PC-3 (cell line): ENCODE measurements around the gene MSI2. TPM values are rescaled to one million over a fixed set of nuclear protein-coding genes. Genes with fewer than 3 reads are reported as not detected.
A peak's percentile ranks its signal among the peaks of the same experiment; 100 is the strongest.

ENCODE experiments used
- ATAC-seq: fragments of 200-7000 bp; cut with Tn5 transposase; 2 replicates; pipeline ENCODE4 v1.9.1; 2020; ENCODE audit warnings: mild to moderate bottlenecking, moderate library complexity
- BruUV-seq: library from RNA; stranded (reverse); fragments of 400-500 nt; replicated peaks from 2 replicates; lab custom pipeline; 2021; lab: Mats Ljungman, UMichigan
- CTCF ChIA-PET: fragments of 300-600 bp; sonication (Branson Sonifier 250); formaldehyde crosslinking; loops from one replicate; lab custom pipeline; 2022; ENCODE audit warnings: antibody characterized with exemption; lab: Charles Lee
- POLR2A ChIA-PET: fragments of 300-600 bp; sonication (Branson Sonifier 250); formaldehyde crosslinking; loops from one replicate; lab custom pipeline; 2022; ENCODE audit warnings: antibody characterized with exemption; ENCODE audit not compliant: unreplicated experiment; lab: Charles Lee
- DNase-seq: peaks from one replicate; pipeline ENCODE4 v3.0.0-alpha.2; 2015
- H2AFZ ChIP-seq: fragments of 300-600 bp; sonication (generic); 2 replicates; pipeline ENCODE4 v1.6.0; 2016; ENCODE audit warnings: antibody characterized with exemption, low read length
- H3F3A ChIP-seq: fragments of 300-600 bp; sonication (generic); one replicate; pipeline ENCODE4 v1.6.0; 2017; ENCODE audit warnings: antibody characterized with exemption, low read length, control low read depth, mild to moderate bottlenecking; ENCODE audit not compliant: unreplicated experiment
- H3K27ac ChIP-seq: fragments of 300-600 bp; sonication (generic); 2 replicates; pipeline ENCODE4 v1.5.1; 2016; ENCODE audit warnings: mild to moderate bottlenecking, low read length
- H3K27me3 ChIP-seq: fragments of 300-600 bp; sonication (generic); 2 replicates; pipeline ENCODE4 v1.6.1; 2016; ENCODE audit warnings: low read length, mixed read lengths
- H3K36me3 ChIP-seq: fragments of 300-600 bp; sonication (generic); 2 replicates; pipeline ENCODE4 v1.6.1; 2016; ENCODE audit warnings: low read depth, mixed run types, low read length, mixed read lengths
- H3K4me1 ChIP-seq: fragments of 300-600 bp; sonication (generic); 2 replicates; pipeline ENCODE4 v1.5.1; 2016; ENCODE audit warnings: low read length; ENCODE audit not compliant: insufficient read depth
- H3K4me2 ChIP-seq: fragments of 300-600 bp; sonication (generic); 2 replicates; pipeline ENCODE4 v1.6.0; 2016; ENCODE audit warnings: low read length
- H3K4me3 ChIP-seq: fragments of 300-600 bp; sonication (generic); 2 replicates; pipeline ENCODE4 v1.5.1; 2016; ENCODE audit warnings: mild to moderate bottlenecking, low read length, mixed read lengths
- H3K79me2 ChIP-seq: fragments of 300-600 bp; sonication (generic); 2 replicates; pipeline ENCODE4 v1.6.1; 2017; ENCODE audit warnings: low read length, mixed read lengths
- H3K9ac ChIP-seq: fragments of 300-600 bp; sonication (generic); 2 replicates; pipeline ENCODE4 v1.6.0; 2016; ENCODE audit warnings: mild to moderate bottlenecking, low read length
- H3K9me2 ChIP-seq: fragments of 300-600 bp; sonication (generic); replicated peaks from 2 replicates; pipeline ENCODE4 v1.6.1; 2016; ENCODE audit warnings: mixed run types, low read length, mixed read lengths
- H3K9me3 ChIP-seq: fragments of 300-600 bp; sonication (generic); 2 replicates; pipeline ENCODE4 v1.6.1; 2016; ENCODE audit warnings: low read length, mixed read lengths
- H4K20me1 ChIP-seq: fragments of 300-600 bp; sonication (generic); 2 replicates; pipeline ENCODE4 v1.6.1; 2016; ENCODE audit warnings: low read length, mixed read lengths
- EZH2 ChIP-seq: fragments of 300-600 bp; sonication (generic); IDR thresholded peaks from one replicate; pipeline ENCODE4 v1.6.1; 2017; ENCODE audit warnings: antibody characterized with exemption, mild to moderate bottlenecking, low read length; ENCODE audit not compliant: unreplicated experiment
- EZH2phosphoT487 ChIP-seq: fragments of 300-600 bp; sonication (generic); IDR thresholded peaks from 2 replicates; pipeline ENCODE4 v1.6.1; 2018; ENCODE audit warnings: mild to moderate bottlenecking, antibody characterized with exemption, low read length, borderline replicate concordance
- intact Hi-C: fragments of 100-400 bp; cut with micrococcal nuclease; formaldehyde crosslinking; loops from 2 replicates; pipeline ENCODE4 v1.9.0; 2023
- total RNA-seq: library from RNA; depleted of rRNA; stranded (reverse); fragments of >200 nt; gene quantifications from 2 replicates; pipeline ENCODE4 v1.2.3, GENCODE V29; 2014
- TF ChIP-seq, protein P1 (sequence below): fragments of 300-600 bp; sonication (generic); conservative IDR thresholded peaks from 2 replicates; pipeline ENCODE4 v1.5.1; 2017; ENCODE audit warnings: antibody characterized with exemption, low read depth, mild to moderate bottlenecking, low read length

Gene MSI2
- total RNA-seq, 1 experiment from 2014 or later: 54.7 TPM

GRCh38 chr17:57457188-57457587, 200.9 kb downstream of the MSI2 start:
- Histone ChIP-seq H3F3A (no peaks in the 10 kb centered on the region), H3K4me1 (peaks cover 11% of the 10 kb centered on the region), H4K20me1 (no peaks in the 10 kb centered on the region), H3K9me3 (no peaks in the 10 kb centered on the region), H3K9ac (no peak overlapping the region), H3K9me2 (no peaks in the 10 kb centered on the region), H3K27ac (no peak overlapping the region), H3K79me2 (no peaks in the 10 kb centered on the region), H3K27me3 (no peaks in the 10 kb centered on the region), H3K4me2 (no peak overlapping the region), H3K36me3 (no peaks in the 10 kb centered on the region), H3K4me3 (no peak overlapping the region), H2AFZ (no peak overlapping the region)
- ChIA-PET POLR2A (no interaction called here), CTCF (no interaction called here)
- DNase-seq: no peak
- intact Hi-C loops: no loop called here
- TF ChIP-seq, protein P1, sequence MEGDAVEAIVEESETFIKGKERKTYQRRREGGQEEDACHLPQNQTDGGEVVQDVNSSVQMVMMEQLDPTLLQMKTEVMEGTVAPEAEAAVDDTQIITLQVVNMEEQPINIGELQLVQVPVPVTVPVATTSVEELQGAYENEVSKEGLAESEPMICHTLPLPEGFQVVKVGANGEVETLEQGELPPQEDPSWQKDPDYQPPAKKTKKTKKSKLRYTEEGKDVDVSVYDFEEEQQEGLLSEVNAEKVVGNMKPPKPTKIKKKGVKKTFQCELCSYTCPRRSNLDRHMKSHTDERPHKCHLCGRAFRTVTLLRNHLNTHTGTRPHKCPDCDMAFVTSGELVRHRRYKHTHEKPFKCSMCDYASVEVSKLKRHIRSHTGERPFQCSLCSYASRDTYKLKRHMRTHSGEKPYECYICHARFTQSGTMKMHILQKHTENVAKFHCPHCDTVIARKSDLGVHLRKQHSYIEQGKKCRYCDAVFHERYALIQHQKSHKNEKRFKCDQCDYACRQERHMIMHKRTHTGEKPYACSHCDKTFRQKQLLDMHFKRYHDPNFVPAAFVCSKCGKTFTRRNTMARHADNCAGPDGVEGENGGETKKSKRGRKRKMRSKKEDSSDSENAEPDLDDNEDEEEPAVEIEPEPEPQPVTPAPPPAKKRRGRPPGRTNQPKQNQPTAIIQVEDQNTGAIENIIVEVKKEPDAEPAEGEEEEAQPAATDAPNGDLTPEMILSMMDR: no peak
- TF ChIP-seq EZH2: no peak
- TF ChIP-seq EZH2phosphoT487: no peak
- ATAC-seq: no peak
- no TSS peak for BruUV-seq

- ChIA-PET CTCF (no interaction called here), POLR2A (no interaction called here)
- Histone ChIP-seq H3K9me2 (no peaks in the 10 kb centered on the region), H3K4me3 (no peak overlapping the region), H3K9ac (peak overlapping the region; percentile 53), H3K4me1 (peaks cover 20% of the 10 kb centered on the region), H3K79me2 (no peaks in the 10 kb centered on the region), H4K20me1 (no peaks in the 10 kb centered on the region), H3K27me3 (no peaks in the 10 kb centered on the region), H3F3A (no peaks in the 10 kb centered on the region), H3K4me2 (peak overlapping the region; percentile 5; the same call in 1 of the 2 replicates), H2AFZ (no peak overlapping the region), H3K36me3 (no peaks in the 10 kb centered on the region), H3K9me3 (no peaks in the 10 kb centered on the region), H3K27ac (peak overlapping the region; percentile 88)
- no peak for DNase-seq
- TF ChIP-seq EZH2phosphoT487 (no peak), EZH2 (no peak)
- TF ChIP-seq, protein P1: no peak
- ATAC-seq: no peak
- intact Hi-C loops: no loop called here
- BruUV-seq: no TSS peak
Measured at GRCh38 chr17:57458718-57459285, 202.5 kb downstream of the MSI2 start.

DNA sequence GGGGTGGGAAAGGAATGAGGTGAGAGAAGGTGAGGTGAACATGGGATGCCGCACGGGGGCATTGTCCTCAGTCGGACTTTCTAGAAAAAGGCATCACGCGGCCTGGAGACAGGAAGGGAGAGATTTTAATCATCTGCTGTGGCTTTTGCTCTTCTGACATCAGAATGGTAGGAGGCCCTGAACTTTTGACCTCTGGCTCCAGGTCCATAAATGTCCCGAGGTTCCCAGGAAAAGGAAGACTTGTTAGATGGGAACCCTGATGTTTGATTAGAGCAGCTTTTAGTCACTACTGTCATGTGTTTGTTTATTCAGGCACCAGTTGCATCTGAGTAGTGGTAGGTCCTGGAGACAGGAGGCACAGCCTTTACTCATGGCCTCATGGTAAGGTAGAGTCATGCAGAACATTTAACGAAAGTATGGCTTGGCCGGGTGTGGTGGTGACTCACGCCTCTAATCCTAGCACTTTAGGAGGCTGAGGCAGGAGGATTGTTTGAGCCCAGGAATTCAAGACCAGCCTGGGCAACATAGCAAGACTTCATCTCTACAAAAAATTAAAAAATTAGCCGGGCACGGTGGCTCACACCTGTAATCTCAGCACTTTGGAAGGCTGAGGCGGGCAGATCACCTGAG, 203.1 kb downstream of the MSI2 start:
- TF ChIP-seq EZH2phosphoT487 (no peak), EZH2 (no peak)
- TF ChIP-seq, protein P1: no peak
- no peaks in the 10 kb centered on the region for H3K79me2 ChIP-seq
- no peaks in the 10 kb centered on the region for H3F3A ChIP-seq
- peaks cover 20% of the 10 kb centered on the region for H3K4me1 ChIP-seq
- no peak overlapping the region for H3K4me3 ChIP-seq
- ATAC-seq (peak; percentile 84), DNase-seq (peak; percentile 80)
- BruUV-seq: no TSS peak
- ChIA-PET POLR2A (no interaction called here), CTCF (no interaction called here)
- H3K9ac ChIP-seq: peak overlapping the region; percentile 53
- H3K4me2 ChIP-seq: peak overlapping the region; percentile 5; the same call in 1 of the 2 replicates
- H2AFZ ChIP-seq: no peak overlapping the region
- no peaks in the 10 kb centered on the region for H4K20me1 ChIP-seq
- no peaks in the 10 kb centered on the region for H3K27me3 ChIP-seq
- peak overlapping the region; percentile 88 for H3K27ac ChIP-seq
- H3K36me3 ChIP-seq: no peaks in the 10 kb centered on the region
- H3K9me2 ChIP-seq: no peaks in the 10 kb centered on the region
- H3K9me3 ChIP-seq: no peaks in the 10 kb centered on the region
- intact Hi-C loops: no loop called here
